Measurements from ENCODE around the gene MAST3.

- TF ChIP-seq MYC (IDR thresholded peaks at IDR 0.05; ENCODE audit: low read depth, low read length) (no peak), EZH2 (IDR thresholded peaks at IDR 0.05; ENCODE audit: borderline replicate concordance, low read depth, low read length, severe bottlenecking) (no peak), POLR2A (IDR thresholded peaks at IDR 0.05; ENCODE audit: low read depth, low read length) (no peak), POLR2AphosphoS5 (IDR thresholded peaks at IDR 0.05; ENCODE audit: insufficient read depth, low read depth, low read length) (no peak), JUN (IDR thresholded peaks at IDR 0.05; ENCODE audit: borderline replicate concordance, insufficient read depth, insufficient read length, low read depth) (no peak)
- TF ChIP-seq, protein P1, sequence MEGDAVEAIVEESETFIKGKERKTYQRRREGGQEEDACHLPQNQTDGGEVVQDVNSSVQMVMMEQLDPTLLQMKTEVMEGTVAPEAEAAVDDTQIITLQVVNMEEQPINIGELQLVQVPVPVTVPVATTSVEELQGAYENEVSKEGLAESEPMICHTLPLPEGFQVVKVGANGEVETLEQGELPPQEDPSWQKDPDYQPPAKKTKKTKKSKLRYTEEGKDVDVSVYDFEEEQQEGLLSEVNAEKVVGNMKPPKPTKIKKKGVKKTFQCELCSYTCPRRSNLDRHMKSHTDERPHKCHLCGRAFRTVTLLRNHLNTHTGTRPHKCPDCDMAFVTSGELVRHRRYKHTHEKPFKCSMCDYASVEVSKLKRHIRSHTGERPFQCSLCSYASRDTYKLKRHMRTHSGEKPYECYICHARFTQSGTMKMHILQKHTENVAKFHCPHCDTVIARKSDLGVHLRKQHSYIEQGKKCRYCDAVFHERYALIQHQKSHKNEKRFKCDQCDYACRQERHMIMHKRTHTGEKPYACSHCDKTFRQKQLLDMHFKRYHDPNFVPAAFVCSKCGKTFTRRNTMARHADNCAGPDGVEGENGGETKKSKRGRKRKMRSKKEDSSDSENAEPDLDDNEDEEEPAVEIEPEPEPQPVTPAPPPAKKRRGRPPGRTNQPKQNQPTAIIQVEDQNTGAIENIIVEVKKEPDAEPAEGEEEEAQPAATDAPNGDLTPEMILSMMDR (IDR thresholded peaks at IDR 0.05; ENCODE audit: extremely low read depth in 1 of 2, insufficient read depth in 1 of 2, low read depth in 1 of 2, low read length in 2 of 2) = no peak
Observed at GRCh38 chr19:18122860-18123795, 25.6 kb downstream of the MAST3 start.

All from endothelial cell of umbilical vein (primary cell).